HCT116 (cell line): ENCODE data around the gene PSRC1. TPM values are rescaled to one million over a fixed set of nuclear protein-coding genes. Genes with fewer than 3 reads are reported as not detected.

ENCODE experiments used
- ATAC-seq: fragments of 200-7000 bp; cut with Tn5 transposase; 2 replicates; pipeline ENCODE4 v1.9.1; 2020; ENCODE audit warnings: mild to moderate bottlenecking, moderate library complexity
- BruUV-seq: library from RNA; stranded (reverse); fragments of 400-500 nt; replicated peaks from 2 replicates; lab custom pipeline; 2021; lab: Mats Ljungman, UMichigan
- CTCF ChIA-PET: fragments of 300-600 bp; sonication (Branson Sonifier 250); formaldehyde crosslinking; loops from one replicate; lab custom pipeline; 2021; ENCODE audit warnings: antibody characterized with exemption; lab: Charles Lee
- POLR2A ChIA-PET: fragments of 300-600, 350-600 bp; sonication (Branson Sonifier 250); formaldehyde crosslinking; loops from one replicate; lab custom pipeline; 2021; ENCODE audit warnings: antibody characterized with exemption; lab: Charles Lee
- RAD21 ChIA-PET, 2 experiments: fragments of 300-600 bp; sonication (Branson Sonifier 250); formaldehyde crosslinking; loops; one replicate each; lab custom pipeline; 2023; ENCODE audit warnings: low total read pairs in 2 of 2; ENCODE audit not compliant: uncharacterized antibody in 2 of 2, unreplicated experiment in 2 of 2, low non-redundant PET in 1 of 2; lab: Charles Lee
- DNase-seq: peaks from one replicate; pipeline ENCODE4 v3.0.0-alpha.2; 2010; ENCODE audit warnings: low read depth, low spot score
- H2AFZ ChIP-seq: fragments of 200-600 bp; shearing (Covaris generic), sonication (generic); 2 replicates; pipeline ENCODE4 v1.6.1; 2017; ENCODE audit warnings: low read depth, mixed run types, mixed read lengths, antibody characterized with exemption, low read length; ENCODE audit not compliant: poor library complexity, severe bottlenecking
- H3K27ac ChIP-seq: 2 replicates; pipeline ENCODE4 v1.5.1; 2012; ENCODE audit warnings: low read depth, low read length
- H3K27me3 ChIP-seq: fragments of 200-600 bp; sonication (generic); 2 replicates; pipeline ENCODE4 v1.6.1; 2016; ENCODE audit warnings: mixed run types, low read length, mixed read lengths; ENCODE audit not compliant: insufficient read depth
- H3K36me3 ChIP-seq, 2 experiments: fragments of 200-500 bp in 1 of 2; fragments of 200-600 bp in 1 of 2; sonication (Bioruptor generic) in 1 of 2; sonication (generic) in 1 of 2; 2 replicates each; pipeline versions ENCODE4 v1.5.1 to v1.6.1; 2014 to 2016; ENCODE audit warnings: low read length in 2 of 2, inconsistent platforms in 1 of 2, mixed read lengths in 1 of 2, mixed run types in 1 of 2; ENCODE audit not compliant: insufficient read depth in 2 of 2, control insufficient read depth in 1 of 2
- H3K4me1 ChIP-seq, 2 experiments: fragments of 200-600 bp in 1 of 2; sonication (generic) in 1 of 2; 2 replicates each; pipeline versions ENCODE4 v1.5.1 to v1.6.1; 2012 to 2017; ENCODE audit warnings: low read length in 2 of 2, inconsistent platforms in 1 of 2, mild to moderate bottlenecking in 1 of 2, mixed read lengths in 1 of 2, mixed run types in 1 of 2, moderate library complexity in 1 of 2; ENCODE audit not compliant: insufficient read depth in 2 of 2, control insufficient read depth in 1 of 2
- H3K4me2 ChIP-seq: fragments of 200-600 bp; sonication (generic); 2 replicates; pipeline ENCODE4 v1.6.1; 2017; ENCODE audit warnings: mixed run types, low read length, mixed read lengths
- H3K4me3 ChIP-seq, 2 experiments: fragments of 200-600 bp in 1 of 2; sonication (generic) in 1 of 2; replicated peaks in 1 of 2; 2 replicates each; pipeline ENCODE4 v1.5.1; 2011 to 2016; ENCODE audit warnings: low read length in 2 of 2, control low read depth in 1 of 2, low read depth in 1 of 2, mild to moderate bottlenecking in 1 of 2, mixed read lengths in 1 of 2, mixed run types in 1 of 2
- H3K79me2 ChIP-seq: fragments of 200-600 bp; sonication (generic); 2 replicates; pipeline ENCODE4 v1.6.1; 2017; ENCODE audit warnings: mild to moderate bottlenecking, mixed run types, low read length, moderate library complexity, mixed read lengths; ENCODE audit not compliant: insufficient read depth
- H3K9ac ChIP-seq: fragments of 200-600 bp; sonication (generic); 2 replicates; pipeline ENCODE4 v1.6.1; 2016; ENCODE audit warnings: low read length, mixed read lengths
- H3K9me2 ChIP-seq: fragments of 200-600 bp; sonication (generic), shearing (Covaris generic); 2 replicates; pipeline ENCODE4 v1.6.1; 2017; ENCODE audit warnings: mixed run types, mild to moderate bottlenecking, moderate library complexity; ENCODE audit not compliant: insufficient read depth
- H3K9me3 ChIP-seq, 2 experiments: fragments of 200-500 bp in 1 of 2; fragments of 200-600 bp in 1 of 2; sonication (Bioruptor generic) in 1 of 2; sonication (generic) in 1 of 2; 2 replicates each; pipeline ENCODE4 v1.6.1; 2014 to 2017; ENCODE audit warnings: low read length in 2 of 2, mixed read lengths in 2 of 2, inconsistent platforms in 1 of 2, low read depth in 1 of 2, mild to moderate bottlenecking in 1 of 2, mixed run types in 1 of 2, moderate library complexity in 1 of 2; ENCODE audit not compliant: control insufficient read depth in 1 of 2, insufficient read depth in 1 of 2
- H4K20me1 ChIP-seq: fragments of 200-600 bp; sonication (generic), shearing (Covaris generic); 2 replicates; pipeline ENCODE4 v1.6.1; 2017; ENCODE audit warnings: mixed run types, mild to moderate bottlenecking, moderate library complexity; ENCODE audit not compliant: insufficient read depth
- CBX3 ChIP-seq: IDR thresholded peaks from 2 replicates; pipeline ENCODE4 v1.6.1; 2012; ENCODE audit warnings: low read depth
- CEBPB ChIP-seq: IDR thresholded peaks from 2 replicates; pipeline ENCODE4 v1.6.1; 2012; ENCODE audit warnings: low read depth
- EGR1 ChIP-seq: IDR thresholded peaks from 2 replicates; pipeline ENCODE4 v1.6.1; 2012; ENCODE audit warnings: low read depth
- EZH2 ChIP-seq: fragments of 200-600 bp; sonication (generic); IDR thresholded peaks from 2 replicates; pipeline ENCODE4 v1.6.1; 2017; ENCODE audit warnings: antibody characterized with exemption, mixed run types
- FOSL1 ChIP-seq: IDR thresholded peaks from 2 replicates; pipeline ENCODE4 v1.6.1; 2012; ENCODE audit warnings: low read depth
- JUND ChIP-seq: IDR thresholded peaks from 2 replicates; pipeline ENCODE4 v1.6.1; 2012
- POLR2AphosphoS5 ChIP-seq: IDR thresholded peaks from 2 replicates; pipeline ENCODE4 v1.6.1; 2011; ENCODE audit warnings: mild to moderate bottlenecking, low read depth, low read length, moderate library complexity
- TCF7L2 ChIP-seq: IDR thresholded peaks from 2 replicates; pipeline ENCODE4 v1.7.0; 2011; ENCODE audit warnings: borderline replicate concordance, inconsistent platforms; ENCODE audit not compliant: insufficient read depth, insufficient read length; ENCODE audit errors: extremely low read depth
- YY1 ChIP-seq: IDR thresholded peaks from 2 replicates; pipeline ENCODE4 v1.6.1; 2011; ENCODE audit warnings: low read length, low read depth, moderate library complexity, mild to moderate bottlenecking; ENCODE audit not compliant: insufficient replicate concordance; ENCODE audit errors: extremely low read depth
- ZNF274 ChIP-seq: fragments of 200-500 bp; sonication (Bioruptor generic); IDR thresholded peaks from 2 replicates; pipeline ENCODE4 v1.6.1; 2014; ENCODE audit warnings: mild to moderate bottlenecking, low read depth, low read length, inconsistent platforms
- intact Hi-C: fragments of 100-400 bp; cut with micrococcal nuclease; formaldehyde crosslinking; loops from 2 replicates; pipeline ENCODE4 v1.10.0; 2022
- total RNA-seq: library from RNA; stranded (reverse); gene quantifications from one replicate; pipeline ENCODE4 v1.2.1, GENCODE V29; 2021; ENCODE audit not compliant: unreplicated experiment
- TF ChIP-seq, protein P1 (sequence below): IDR thresholded peaks from 2 replicates; pipeline ENCODE4 v1.6.1; 2011; ENCODE audit warnings: mild to moderate bottlenecking, low read length, moderate library complexity; ENCODE audit not compliant: insufficient replicate concordance; ENCODE audit errors: extremely low read depth
- TF ChIP-seq, protein P2 (sequence below), 3 experiments: fragments of 200-600 bp in 1 of 3; sonication (generic) in 1 of 3; IDR thresholded peaks in 2 of 3; conservative IDR thresholded peaks in 1 of 3; 2 replicates each; pipeline ENCODE4 v1.5.1; 2012 to 2017; ENCODE audit warnings: low read depth in 2 of 3, low read length in 2 of 3, antibody characterized with exemption in 1 of 3, borderline replicate concordance in 1 of 3, control low read depth in 1 of 3, mild to moderate bottlenecking in 1 of 3, mixed read lengths in 1 of 3, mixed run types in 1 of 3, moderate library complexity in 1 of 3; ENCODE audit not compliant: insufficient read depth in 1 of 3
- TF ChIP-seq, protein P3 (sequence below): IDR thresholded peaks from 2 replicates; pipeline ENCODE4 v1.6.1; 2012

PSRC1 gene
- total RNA-seq, 1 experiment from 2014 or later, result 44.8 TPM

DNA sequence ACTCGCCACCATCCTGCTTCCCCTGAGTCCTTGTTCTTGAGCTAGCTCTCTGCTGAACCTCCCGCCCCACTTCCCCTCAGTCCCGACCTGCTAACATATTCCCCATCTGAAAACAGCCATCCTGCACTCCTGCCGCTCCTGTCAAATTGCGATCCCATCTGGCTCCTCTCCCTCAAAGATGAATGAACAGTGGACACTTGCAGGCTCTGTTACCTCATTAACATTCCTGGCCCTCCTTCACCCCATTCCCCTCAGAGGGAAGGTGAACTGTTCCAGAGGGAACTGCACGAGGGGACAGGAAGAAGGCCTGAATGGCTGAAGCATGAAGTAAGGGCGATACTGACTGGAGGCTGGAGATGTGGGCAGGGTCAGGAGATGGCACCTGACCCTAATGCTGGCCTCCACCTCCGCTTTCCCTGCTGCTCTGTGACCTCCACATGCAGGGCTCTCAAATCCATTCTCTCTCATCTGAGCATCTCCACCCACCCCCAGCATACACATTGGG, 41.1 kb downstream of the PSRC1 start:
- no peak overlapping the region for H3K9ac ChIP-seq
- no peaks in the 10 kb centered on the region for H4K20me1 ChIP-seq
- CTCF ChIA-PET, result interaction anchor here (1.2 kb wide), 1 partner anchor 22 kb away, joined by 3 read pairs; no protein-coding TSS in a partner anchor
- H3K4me1 ChIP-seq, result peaks cover 6 to 18% of the 10 kb centered on the region in 2 experiments; a peak in 2 of 4 replicates
- H3K79me2 ChIP-seq, result no peaks in the 10 kb centered on the region
- RAD21 ChIA-PET, result no interaction called here
- H3K9me3 ChIP-seq, result no peaks in the 10 kb centered on the region
- no peak overlapping the region for H3K4me2 ChIP-seq
- ATAC-seq, result no peak
- BruUV-seq, result no TSS peak
- H2AFZ ChIP-seq, result no peak overlapping the region
- POLR2A ChIA-PET, result interaction anchor here (0.6 kb wide), 1 partner anchor 41 kb away, joined by 3 read pairs; the partner anchor contains the start of gene PSRC1
- intact Hi-C loops, result loop anchor here (1.0 kb wide), 1 partner anchor 7 kb away; the partner anchor contains the start of gene CELSR2
- DNase-seq, result no peak
- no peaks in the 10 kb centered on the region for H3K27me3 ChIP-seq
- no peak overlapping the region for H3K27ac ChIP-seq
- H3K9me2 ChIP-seq, result no peaks in the 10 kb centered on the region
- TF ChIP-seq, protein P1, sequence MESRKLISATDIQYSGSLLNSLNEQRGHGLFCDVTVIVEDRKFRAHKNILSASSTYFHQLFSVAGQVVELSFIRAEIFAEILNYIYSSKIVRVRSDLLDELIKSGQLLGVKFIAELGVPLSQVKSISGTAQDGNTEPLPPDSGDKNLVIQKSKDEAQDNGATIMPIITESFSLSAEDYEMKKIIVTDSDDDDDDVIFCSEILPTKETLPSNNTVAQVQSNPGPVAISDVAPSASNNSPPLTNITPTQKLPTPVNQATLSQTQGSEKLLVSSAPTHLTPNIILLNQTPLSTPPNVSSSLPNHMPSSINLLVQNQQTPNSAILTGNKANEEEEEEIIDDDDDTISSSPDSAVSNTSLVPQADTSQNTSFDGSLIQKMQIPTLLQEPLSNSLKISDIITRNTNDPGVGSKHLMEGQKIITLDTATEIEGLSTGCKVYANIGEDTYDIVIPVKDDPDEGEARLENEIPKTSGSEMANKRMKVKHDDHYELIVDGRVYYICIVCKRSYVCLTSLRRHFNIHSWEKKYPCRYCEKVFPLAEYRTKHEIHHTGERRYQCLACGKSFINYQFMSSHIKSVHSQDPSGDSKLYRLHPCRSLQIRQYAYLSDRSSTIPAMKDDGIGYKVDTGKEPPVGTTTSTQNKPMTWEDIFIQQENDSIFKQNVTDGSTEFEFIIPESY, result no peak
- peak; percentile 34; the same call in 1 of the 2 replicates for TF ChIP-seq POLR2AphosphoS5
- no peak overlapping the region for H3K4me3 ChIP-seq
- peaks cover 12 to 14% of the 10 kb centered on the region in 2 experiments; a peak in 2 of 4 replicates for H3K36me3 ChIP-seq

DNA sequence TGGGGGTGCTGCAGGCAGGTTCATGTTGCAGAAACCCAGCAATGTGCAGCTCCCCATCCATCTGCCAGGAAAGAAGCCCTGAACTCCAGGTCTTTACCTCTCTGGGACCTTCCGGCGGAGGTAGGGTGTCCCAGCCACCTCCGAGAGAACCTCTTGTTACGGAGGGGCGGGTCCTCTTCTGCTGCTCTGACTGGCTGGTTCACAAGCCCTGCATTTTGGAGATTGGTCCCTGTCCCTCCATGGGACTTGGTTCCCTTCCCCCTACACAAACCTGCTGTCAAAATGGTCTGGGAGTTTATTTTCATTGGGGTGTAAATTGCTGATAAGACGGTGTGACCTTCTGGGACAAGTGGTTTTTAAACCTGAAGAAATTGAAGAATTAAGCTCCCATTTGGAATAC, 41.6 kb downstream of the PSRC1 start:
- intact Hi-C loops, result loop anchor here (1.0 kb wide), 1 partner anchor 8 kb away; the partner anchor contains the start of gene CELSR2
- ATAC-seq, result no peak; the same call in 1 of the 2 replicates

More for the DNA sequence above, 41.6 kb downstream of the PSRC1 start:
- no peaks in the 10 kb centered on the region for H3K27me3 ChIP-seq
- no TSS peak for BruUV-seq
- CTCF ChIA-PET, result no interaction called here
- TF ChIP-seq TCF7L2, result no peak
- TF ChIP-seq EZH2, result no peak
- no peak for TF ChIP-seq EGR1
- TF ChIP-seq JUND, result no peak
- no peak for TF ChIP-seq FOSL1
- TF ChIP-seq, protein P2, sequence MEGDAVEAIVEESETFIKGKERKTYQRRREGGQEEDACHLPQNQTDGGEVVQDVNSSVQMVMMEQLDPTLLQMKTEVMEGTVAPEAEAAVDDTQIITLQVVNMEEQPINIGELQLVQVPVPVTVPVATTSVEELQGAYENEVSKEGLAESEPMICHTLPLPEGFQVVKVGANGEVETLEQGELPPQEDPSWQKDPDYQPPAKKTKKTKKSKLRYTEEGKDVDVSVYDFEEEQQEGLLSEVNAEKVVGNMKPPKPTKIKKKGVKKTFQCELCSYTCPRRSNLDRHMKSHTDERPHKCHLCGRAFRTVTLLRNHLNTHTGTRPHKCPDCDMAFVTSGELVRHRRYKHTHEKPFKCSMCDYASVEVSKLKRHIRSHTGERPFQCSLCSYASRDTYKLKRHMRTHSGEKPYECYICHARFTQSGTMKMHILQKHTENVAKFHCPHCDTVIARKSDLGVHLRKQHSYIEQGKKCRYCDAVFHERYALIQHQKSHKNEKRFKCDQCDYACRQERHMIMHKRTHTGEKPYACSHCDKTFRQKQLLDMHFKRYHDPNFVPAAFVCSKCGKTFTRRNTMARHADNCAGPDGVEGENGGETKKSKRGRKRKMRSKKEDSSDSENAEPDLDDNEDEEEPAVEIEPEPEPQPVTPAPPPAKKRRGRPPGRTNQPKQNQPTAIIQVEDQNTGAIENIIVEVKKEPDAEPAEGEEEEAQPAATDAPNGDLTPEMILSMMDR (IDR thresholded peaks at IDR 0.05 in 2 of 3, conservative IDR thresholded peaks at IDR 0.05 in 1 of 3; ENCODE audit: borderline replicate concordance in 1 of 3, insufficient read depth in 1 of 3, low read depth in 2 of 3, low read length in 2 of 3), result no peak
- no peak for TF ChIP-seq CBX3
- TF ChIP-seq, protein P3, sequence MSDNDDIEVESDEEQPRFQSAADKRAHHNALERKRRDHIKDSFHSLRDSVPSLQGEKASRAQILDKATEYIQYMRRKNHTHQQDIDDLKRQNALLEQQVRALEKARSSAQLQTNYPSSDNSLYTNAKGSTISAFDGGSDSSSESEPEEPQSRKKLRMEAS, result no peak
- no peak for TF ChIP-seq YY1
- TF ChIP-seq ZNF274, result no peak
- no peak for TF ChIP-seq CEBPB
- no peak overlapping the region for H3K27ac ChIP-seq
- RAD21 ChIA-PET, result no interaction called here
- H2AFZ ChIP-seq, result no peak overlapping the region
- POLR2A ChIA-PET, result no interaction called here
- no peak overlapping the region for H3K9ac ChIP-seq
- no peaks in the 10 kb centered on the region for H3K9me2 ChIP-seq
- no peak overlapping the region for H3K4me3 ChIP-seq
- H3K79me2 ChIP-seq, result no peaks in the 10 kb centered on the region
- H3K4me2 ChIP-seq, result no peak overlapping the region
- peaks cover 16% of the 10 kb centered on the region in 2 experiments; a peak in 3 of 4 replicates for H3K36me3 ChIP-seq
- DNase-seq, result no peak
- no peaks in the 10 kb centered on the region for H3K9me3 ChIP-seq
- no peaks in the 10 kb centered on the region for H4K20me1 ChIP-seq
- H3K4me1 ChIP-seq, result peaks cover 6 to 18% of the 10 kb centered on the region in 2 experiments; a peak in 2 of 4 replicates
